CD4-positive, alpha-beta memory T cell (primary cell): ENCODE data around the gene ZC3H7B. TPM values are rescaled to one million over a fixed set of nuclear protein-coding genes. Genes with fewer than 3 reads are reported as not detected.

ENCODE experiments used
- CTCF ChIA-PET: fragments of 350-600 bp; sonication (Branson Sonifier 250); formaldehyde crosslinking; loops from one replicate; lab custom pipeline; 2021; ENCODE audit warnings: inconsistent platforms; ENCODE audit not compliant: partially characterized antibody; lab: Charles Lee
- POLR2A ChIA-PET: fragments of 350-600 bp; sonication (Branson Sonifier 250); formaldehyde crosslinking; loops from one replicate; lab custom pipeline; 2021; ENCODE audit not compliant: partially characterized antibody; lab: Charles Lee
- DNase-seq, 5 donors: peaks; one replicate each; pipeline versions ENCODE4 v3.0.0 to v3.0.0-alpha.2; 2020 to 2022; ENCODE audit warnings: mixed read lengths in 1 of 5
- H3K27ac ChIP-seq: one replicate; pipeline ENCODE4 v1.7.0; 2013; ENCODE audit warnings: low read depth, low read length
- H3K27me3 ChIP-seq: 2 replicates; pipeline ENCODE4 v1.7.0; 2013; ENCODE audit warnings: mild to moderate bottlenecking, low read length, moderate library complexity; ENCODE audit not compliant: insufficient read depth
- H3K36me3 ChIP-seq: 2 replicates; pipeline ENCODE4 v1.7.0; 2013; ENCODE audit warnings: mild to moderate bottlenecking, low read length, moderate library complexity; ENCODE audit not compliant: insufficient read depth
- H3K4me1 ChIP-seq: 2 replicates; pipeline ENCODE4 v1.7.0; 2013; ENCODE audit warnings: mild to moderate bottlenecking, low read length, moderate library complexity; ENCODE audit not compliant: insufficient read depth
- H3K4me3 ChIP-seq, 2 donors: one replicate each; pipeline ENCODE4 v1.7.0; 2013; ENCODE audit warnings: low read length in 2 of 2, mild to moderate bottlenecking in 1 of 2
- H3K9me3 ChIP-seq, 2 donors: one replicate each; pipeline ENCODE4 v1.7.0; 2013; ENCODE audit warnings: low read length in 2 of 2, control low read depth in 1 of 2; ENCODE audit not compliant: control insufficient read depth in 1 of 2
- H3K27ac Mint-ChIP-seq, 7 donors: one replicate each; pipeline ENCODE4 v1.8.0; 2020 to 2021; ENCODE audit warnings: mixed read lengths in 7 of 7, mild to moderate bottlenecking in 6 of 7, inconsistent platforms in 3 of 7, moderate library complexity in 3 of 7
- H3K27me3 Mint-ChIP-seq, 2 donors: one replicate each; pipeline ENCODE4 v1.8.0; 2020 to 2021; ENCODE audit warnings: mixed read lengths in 2 of 2
- H3K36me3 Mint-ChIP-seq, 2 donors: one replicate each; pipeline ENCODE4 v1.8.0; 2020 to 2021; ENCODE audit warnings: mixed read lengths in 2 of 2, inconsistent platforms in 1 of 2, mild to moderate bottlenecking in 1 of 2
- H3K4me1 Mint-ChIP-seq, 4 donors: one replicate each; pipeline ENCODE4 v1.8.0; 2020 to 2021; ENCODE audit warnings: mixed read lengths in 4 of 4, mild to moderate bottlenecking in 1 of 4
- H3K4me3 Mint-ChIP-seq, 8 donors: one replicate each; pipeline ENCODE4 v1.8.0; 2020 to 2021; ENCODE audit warnings: mixed read lengths in 8 of 8, mild to moderate bottlenecking in 7 of 8, moderate library complexity in 6 of 8, inconsistent platforms in 3 of 8
- H3K9me3 Mint-ChIP-seq, 8 donors: one replicate each; pipeline ENCODE4 v1.8.0; 2020 to 2021; ENCODE audit warnings: mixed read lengths in 8 of 8, mild to moderate bottlenecking in 5 of 8, inconsistent platforms in 3 of 8, moderate library complexity in 1 of 8
- intact Hi-C: fragments of 100-400 bp; cut with micrococcal nuclease; formaldehyde crosslinking; loops from one replicate; pipeline ENCODE4 v1.15.1; 2023
- polyA plus RNA-seq, 2 donors: library from polyadenylated mRNA; unstranded; fragments of 300-500 nt; fragmentation: Illumina TruSeq; gene quantifications; one replicate each; pipeline ENCODE4 v1.2.3, GENCODE V29; 2021
- total RNA-seq, 2 experiments: library from RNA; stranded (reverse); gene quantifications; one replicate each; pipeline ENCODE4 v1.2.3, GENCODE V29; 2021

ZC3H7B gene
- total and polyA plus RNA-seq, 4 experiments from 2014 or later: 0.20 to 40.3 (median 20.5) TPM

- no peaks in the 10 kb centered on the region for H3K9me3 Mint-ChIP-seq
- Histone ChIP-seq H3K4me3 (no peak overlapping the region), H3K27me3 (no peaks in the 10 kb centered on the region), H3K27ac (no peak overlapping the region), H3K4me1 (no peaks in the 10 kb centered on the region), H3K36me3 (peaks cover 43% of the 10 kb centered on the region), H3K9me3 (no peaks in the 10 kb centered on the region)
- CTCF ChIA-PET: no interaction called here
- H3K4me3 Mint-ChIP-seq: no peak overlapping the region
- peaks cover 41 to 60% of the 10 kb centered on the region in 2 donors for H3K36me3 Mint-ChIP-seq
- POLR2A ChIA-PET: no interaction called here
- H3K27ac Mint-ChIP-seq: peak overlapping the region in 3 of 7 donors; percentile 12 to 64 (median 48)
- H3K27me3 Mint-ChIP-seq: no peaks in the 10 kb centered on the region
- intact Hi-C loops: no loop called here
- no peak for DNase-seq
- H3K4me1 Mint-ChIP-seq: peaks cover 0 to 5% (median 2%) of the 10 kb centered on the region in 4 donors
Observed at GRCh38 chr22:41327124-41327523, 25.8 kb downstream of the ZC3H7B start.

GRCh38 chr22:41330169-41330568 lies 28.8 kb downstream of the ZC3H7B start:
- Histone ChIP-seq H3K4me3 (no peak overlapping the region), H3K9me3 (no peaks in the 10 kb centered on the region), H3K27ac (no peak overlapping the region), H3K4me1 (no peaks in the 10 kb centered on the region), H3K36me3 (peaks cover 43% of the 10 kb centered on the region), H3K27me3 (no peaks in the 10 kb centered on the region)
- DNase-seq: peak in 1 of 5 donors; percentile 4
- intact Hi-C loops: no loop called here
- POLR2A ChIA-PET: no interaction called here
- peaks cover 0 to 5% (median 2%) of the 10 kb centered on the region in 4 donors for H3K4me1 Mint-ChIP-seq
- peak overlapping the region in 1 of 7 donors; percentile 18 for H3K27ac Mint-ChIP-seq
- H3K36me3 Mint-ChIP-seq: peaks cover 39 to 64% of the 10 kb centered on the region in 2 donors
- no peaks in the 10 kb centered on the region for H3K9me3 Mint-ChIP-seq
- no peaks in the 10 kb centered on the region for H3K27me3 Mint-ChIP-seq
- no peak overlapping the region for H3K4me3 Mint-ChIP-seq
- CTCF ChIA-PET: no interaction called here

- no peak for DNase-seq
- no peak overlapping the region for H3K4me3 ChIP-seq
- Mint-ChIP-seq H3K4me1 (peaks cover 2 to 7% (median 6%) of the 10 kb centered on the region in 4 donors), H3K9me3 (no peaks in the 10 kb centered on the region), H3K27ac (no peak overlapping the region), H3K27me3 (no peaks in the 10 kb centered on the region), H3K36me3 (peaks cover 21 to 51% of the 10 kb centered on the region in 2 donors), H3K4me3 (no peak overlapping the region)
- ChIA-PET POLR2A (no interaction called here), CTCF (no interaction called here)
- no peaks in the 10 kb centered on the region for H3K4me1 ChIP-seq
- intact Hi-C loops: no loop called here
- peaks cover 31% of the 10 kb centered on the region for H3K36me3 ChIP-seq
- no peaks in the 10 kb centered on the region for H3K9me3 ChIP-seq
- no peak overlapping the region for H3K27ac ChIP-seq
- no peaks in the 10 kb centered on the region for H3K27me3 ChIP-seq
Observed at GRCh38 chr22:41332217-41332939, 31.1 kb downstream of the ZC3H7B start.

GRCh38 chr22:41333806-41334205 lies 32.5 kb downstream of the ZC3H7B start:
- H3K4me1 ChIP-seq: no peaks in the 10 kb centered on the region
- POLR2A ChIA-PET: no interaction called here
- Mint-ChIP-seq H3K36me3 (peaks cover 15 to 42% of the 10 kb centered on the region in 2 donors), H3K27ac (peak overlapping the region in 1 of 7 donors; percentile 69), H3K27me3 (no peaks in the 10 kb centered on the region), H3K4me3 (no peak overlapping the region), H3K9me3 (no peaks in the 10 kb centered on the region), H3K4me1 (peaks cover 2 to 7% (median 6%) of the 10 kb centered on the region in 4 donors)
- H3K4me3 ChIP-seq: no peak overlapping the region
- no peaks in the 10 kb centered on the region for H3K27me3 ChIP-seq
- H3K27ac ChIP-seq: no peak overlapping the region
- CTCF ChIA-PET: no interaction called here
- no peaks in the 10 kb centered on the region for H3K9me3 ChIP-seq
- peaks cover 25% of the 10 kb centered on the region for H3K36me3 ChIP-seq
- no peak for DNase-seq
- intact Hi-C loops: no loop called here

- Mint-ChIP-seq H3K4me3 (no peak overlapping the region), H3K27me3 (no peaks in the 10 kb centered on the region), H3K27ac (peak overlapping the region in 1 of 7 donors; percentile 69), H3K36me3 (peaks cover 15 to 46% of the 10 kb centered on the region in 2 donors), H3K9me3 (no peaks in the 10 kb centered on the region), H3K4me1 (peaks cover 2 to 7% (median 6%) of the 10 kb centered on the region in 4 donors)
- ChIA-PET POLR2A (no interaction called here), CTCF (no interaction called here)
- Histone ChIP-seq H3K27ac (no peak overlapping the region), H3K9me3 (no peaks in the 10 kb centered on the region), H3K36me3 (peaks cover 25% of the 10 kb centered on the region), H3K4me3 (no peak overlapping the region), H3K27me3 (no peaks in the 10 kb centered on the region), H3K4me1 (no peaks in the 10 kb centered on the region)
- DNase-seq: no peak
- intact Hi-C loops: no loop called here
Observed at GRCh38 chr22:41334215-41334614, 32.9 kb downstream of the ZC3H7B start.

GRCh38 chr22:41334951-41335635 lies 33.8 kb downstream of the ZC3H7B start:
- Histone ChIP-seq H3K9me3 (no peaks in the 10 kb centered on the region), H3K4me3 (no peak overlapping the region), H3K36me3 (peaks cover 24% of the 10 kb centered on the region), H3K27me3 (no peaks in the 10 kb centered on the region), H3K4me1 (no peaks in the 10 kb centered on the region), H3K27ac (no peak overlapping the region)
- peak overlapping the region in 1 of 8 donors; percentile 30 for H3K4me3 Mint-ChIP-seq
- no peak for DNase-seq
- CTCF ChIA-PET: no interaction called here
- intact Hi-C loops: no loop called here
- no peaks in the 10 kb centered on the region for H3K9me3 Mint-ChIP-seq
- no peaks in the 10 kb centered on the region for H3K27me3 Mint-ChIP-seq
- peaks cover 2 to 7% (median 6%) of the 10 kb centered on the region in 4 donors for H3K4me1 Mint-ChIP-seq
- POLR2A ChIA-PET: no interaction called here
- peaks cover 15 to 48% of the 10 kb centered on the region in 2 donors for H3K36me3 Mint-ChIP-seq
- H3K27ac Mint-ChIP-seq: peak overlapping the region in 3 of 7 donors; percentile 29 to 54 (median 51)

- ChIA-PET CTCF (no interaction called here), POLR2A (no interaction called here)
- peaks cover 6 to 43% of the 10 kb centered on the region in 2 donors for H3K36me3 Mint-ChIP-seq
- no peaks in the 10 kb centered on the region for H3K4me1 ChIP-seq
- H3K9me3 ChIP-seq: no peaks in the 10 kb centered on the region
- intact Hi-C loops: no loop called here
- H3K4me3 Mint-ChIP-seq: no peak overlapping the region
- H3K4me3 ChIP-seq: no peak overlapping the region
- H3K27ac Mint-ChIP-seq: peak overlapping the region in 1 of 7 donors; percentile 60
- no peaks in the 10 kb centered on the region for H3K9me3 Mint-ChIP-seq
- DNase-seq: no peak
- H3K4me1 Mint-ChIP-seq: peaks cover 2 to 7% (median 5%) of the 10 kb centered on the region in 4 donors
- H3K36me3 ChIP-seq: peaks cover 18% of the 10 kb centered on the region
- no peak overlapping the region for H3K27ac ChIP-seq
- no peaks in the 10 kb centered on the region for H3K27me3 ChIP-seq
- H3K27me3 Mint-ChIP-seq: no peaks in the 10 kb centered on the region
Observed at GRCh38 chr22:41338614-41339212, 37.4 kb downstream of the ZC3H7B start.
